Erythroblast (primary cell): Measurements from ENCODE around the gene HIBCH.

Experiments
- DNase-seq, 2 experiments: peaks; one replicate each; lab custom pipeline; 2025; lab: John Stamatoyannopoulos, UW
- GATA1 ChIP-seq: IDR thresholded peaks from 2 replicates; pipeline ENCODE4 v1.6.1; 2011; ENCODE audit warnings: low read depth, mild to moderate bottlenecking, control low read depth, low read length, moderate library complexity
- POLR2A ChIP-seq: IDR thresholded peaks from 2 replicates; pipeline ENCODE4 v1.6.1; 2011; ENCODE audit warnings: mild to moderate bottlenecking, low read length

HIBCH gene

GRCh38 chr2:190188289-190188688 is 131.3 kb downstream of the HIBCH start:
- no peak for DNase-seq

GRCh38 chr2:190186238-190186637 is 133.4 kb downstream of the HIBCH start:
- DNase-seq: no peak
- TF ChIP-seq GATA1 (no peak), POLR2A (no peak)

More at GRCh38 chr2:190188289-190188688, 131.3 kb downstream of the HIBCH start:
- TF ChIP-seq POLR2A: no peak
- TF ChIP-seq GATA1: no peak

- TF ChIP-seq GATA1 (no peak), POLR2A (no peak)
- DNase-seq: no peak
These were observed 134.2 kb downstream of the HIBCH start for GRCh38 chr2:190185380-190185779.

- DNase-seq: peak; percentile 85 to 92
- TF ChIP-seq GATA1 (peak; percentile 67), POLR2A (peak; percentile 23)
These were observed 135.2 kb downstream of the HIBCH start for GRCh38 chr2:190184460-190184859.

GRCh38 chr2:190183539-190183938 is 136.1 kb downstream of the HIBCH start:
- no peak for TF ChIP-seq POLR2A
- TF ChIP-seq GATA1: no peak
- peak; percentile 39 to 49 for DNase-seq

- TF ChIP-seq GATA1: no peak
- no peak for TF ChIP-seq POLR2A
- DNase-seq: peak; percentile 41 to 53
These were observed 137.5 kb downstream of the HIBCH start for GRCh38 chr2:190182071-190182524.

GRCh38 chr2:190181123-190181669 is 138.4 kb downstream of the HIBCH start:
- peak; percentile 51 to 63 for DNase-seq
- TF ChIP-seq GATA1 (no peak), POLR2A (no peak)

GRCh38 chr2:190180313-190181122 is 139.1 kb downstream of the HIBCH start:
- peak; percentile 56 for TF ChIP-seq POLR2A
- TF ChIP-seq GATA1: no peak
- peak; percentile 87 to 88 for DNase-seq

GRCh38 chr2:190179754-190180312 is 139.8 kb downstream of the HIBCH start:
- no peak for DNase-seq
- TF ChIP-seq GATA1: no peak
- no peak for TF ChIP-seq POLR2A

- DNase-seq: no peak
- TF ChIP-seq GATA1: no peak
- no peak for TF ChIP-seq POLR2A
These were observed 141.4 kb downstream of the HIBCH start for GRCh38 chr2:190178066-190178722.

- TF ChIP-seq POLR2A: no peak
- no peak for TF ChIP-seq GATA1
- no peak for DNase-seq
These were observed 142.2 kb downstream of the HIBCH start for GRCh38 chr2:190177249-190178040.

GRCh38 chr2:190173392-190173791 is 146.2 kb downstream of the HIBCH start:
- no peak for TF ChIP-seq GATA1
- no peak for TF ChIP-seq POLR2A
- no peak for DNase-seq

- DNase-seq: peak; percentile 15 to 16
- TF ChIP-seq GATA1: no peak
- TF ChIP-seq POLR2A: no peak
These were observed 149.0 kb downstream of the HIBCH start for GRCh38 chr2:190170673-190171072.
